HG02763 (cell line): ENCODE measurements around the gene WWTR1.

Experiments
- ATAC-seq: cut with Tn5 transposase; IDR thresholded peaks from one replicate; pipeline ENCODE4 v1.9.1; 2021; ENCODE audit warnings: mild to moderate bottlenecking, moderate library complexity; ENCODE audit not compliant: unreplicated experiment

Gene WWTR1

GRCh38 chr3:149474250-149474817, 183.5 kb downstream of the WWTR1 start, which contains the start of gene TM4SF4:
Gene TM4SF4, plus strand, starts transcription at chr3:149474697. Its CDS starts 181 bp downstream, at chr3:149474878.
- no peak for ATAC-seq

DNA sequence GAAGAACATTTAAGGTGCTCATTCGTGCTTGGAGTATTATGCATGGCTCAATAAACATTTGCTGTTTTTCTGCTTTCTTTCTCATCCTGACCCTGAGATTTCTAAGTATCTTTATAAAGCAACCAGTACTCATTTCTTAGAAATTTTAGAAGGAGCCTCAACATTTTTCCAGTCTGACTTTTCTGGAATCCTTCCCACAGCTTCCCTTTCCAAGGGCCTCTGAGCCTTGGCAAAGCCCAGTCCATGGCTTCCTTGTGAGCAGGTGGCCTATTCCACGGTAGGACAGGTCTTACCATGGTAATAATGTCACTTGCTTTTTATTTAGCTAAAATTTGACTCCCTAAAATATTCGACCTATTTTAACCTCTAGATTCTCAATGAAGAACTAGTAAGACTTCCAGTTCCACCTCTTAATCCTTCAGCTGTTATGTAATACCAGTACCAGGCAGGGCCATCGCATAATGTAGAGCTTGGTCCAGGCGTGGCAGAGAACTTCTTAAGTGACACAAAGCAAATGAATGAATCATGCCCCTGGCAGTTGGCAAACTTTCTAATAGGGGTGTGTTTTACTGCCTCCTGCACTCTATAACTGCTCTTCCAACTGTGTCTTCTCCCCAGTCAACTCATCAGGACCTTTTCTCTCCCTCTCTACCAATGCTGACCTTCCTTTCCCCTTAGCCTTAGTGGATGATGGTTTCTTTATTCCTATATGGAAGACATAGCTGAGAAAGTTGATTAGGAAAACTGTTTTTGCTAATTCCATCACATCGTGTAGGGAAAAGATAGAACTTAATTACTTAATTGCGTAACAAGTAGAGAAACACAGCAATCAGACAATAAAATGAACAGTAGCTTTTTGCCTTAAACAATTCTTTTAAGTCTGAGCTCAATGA, 184.2 kb downstream of the WWTR1 start:
- ATAC-seq = no peak

DNA sequence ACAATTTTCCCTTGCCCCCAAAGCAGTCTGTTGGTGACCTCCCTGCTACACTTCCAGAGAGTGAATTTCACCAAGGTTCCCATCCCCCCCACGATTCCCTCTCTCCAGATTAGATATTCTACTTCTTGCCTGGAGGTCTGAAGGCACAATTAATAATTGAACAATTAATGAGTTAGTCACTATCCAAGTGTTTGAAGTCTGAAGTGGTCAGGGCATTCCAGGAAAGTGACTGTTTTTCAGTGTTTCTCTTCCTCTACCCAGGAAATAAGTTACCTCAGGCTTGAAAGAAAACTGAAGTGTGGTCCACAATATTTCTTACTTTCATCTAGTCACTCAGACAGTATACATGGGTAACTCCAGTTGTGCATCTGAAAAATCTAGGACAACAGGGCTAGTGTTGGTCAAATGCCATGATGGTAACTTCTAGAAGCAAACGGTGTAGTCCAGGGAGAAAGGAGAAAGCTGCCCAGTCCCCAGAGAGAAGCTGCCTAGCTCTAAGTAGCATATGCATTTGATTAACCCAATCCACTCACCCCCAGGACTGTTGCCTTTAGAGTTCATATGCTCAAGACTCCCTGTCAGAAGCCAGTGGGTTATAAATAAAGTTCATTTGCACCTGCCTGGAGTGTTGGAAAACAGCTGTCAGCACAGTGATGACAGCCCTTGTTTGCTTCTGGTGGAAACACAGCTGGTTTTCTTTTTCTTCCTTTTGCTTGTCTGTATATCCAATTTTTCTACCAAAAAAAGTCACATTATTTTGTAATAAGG, 185.6 kb downstream of the WWTR1 start:
- ATAC-seq = no peak

GRCh38 chr3:149470381-149470780, 187.4 kb downstream of the WWTR1 start:
- no peak for ATAC-seq

DNA sequence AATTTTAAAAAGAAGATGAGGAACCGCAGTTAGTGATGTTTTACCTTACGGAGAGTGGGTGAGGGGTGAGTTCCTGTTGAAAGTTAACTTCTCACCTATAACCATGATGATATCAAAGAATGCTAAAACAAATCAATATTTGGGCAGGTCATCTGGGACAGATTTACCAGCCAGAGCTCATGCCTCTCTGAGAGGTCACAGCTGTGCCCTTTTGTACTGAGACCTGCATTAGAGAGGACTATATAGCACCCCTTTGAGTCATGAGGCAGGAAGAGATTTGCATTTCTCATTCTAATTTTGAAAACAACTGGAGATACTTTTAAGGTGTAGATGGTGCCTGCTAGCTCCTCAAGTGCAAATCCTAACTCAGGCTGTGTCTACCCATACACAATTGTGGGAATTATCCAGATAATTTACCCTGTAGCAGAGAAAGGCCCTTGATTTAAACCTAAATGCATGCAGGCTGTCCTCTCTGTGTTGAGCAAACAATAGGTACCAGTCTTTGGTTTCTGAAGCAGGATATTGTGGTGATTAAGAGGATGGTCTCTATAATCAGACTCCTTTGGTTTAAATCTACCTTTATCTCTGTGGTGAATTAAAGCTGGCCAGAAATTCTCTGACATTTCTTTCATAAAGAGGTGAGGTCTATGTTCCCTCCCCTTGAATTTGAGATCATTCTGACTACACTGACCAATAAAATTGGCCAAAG, 189.2 kb downstream of the WWTR1 start:
- peak; percentile 87 for ATAC-seq
